NK-92 (cell line): Measurements from ENCODE around the gene PRAMEF7.
"Not testable (repeated sequence)": the region's sequence is repeated elsewhere in the genome, so short reads cannot be mapped to it uniquely, and the experiment has no call there.

Source experiments
- DNase-seq: peaks from one replicate; lab custom pipeline; 2025; ENCODE audit not compliant: unreplicated experiment; lab: John Stamatoyannopoulos, UW

Gene PRAMEF7

GRCh38 chr1:12916310-12916709 is at the start of gene PRAMEF7:
PRAMEF7 (plus strand) TSS chr1:12916610; CDS start chr1:12917693, 1,083 bp downstream.
- not testable (repeated sequence) for DNase-seq

GRCh38 chr1:12878453-12878852 is 38.0 kb upstream of the PRAMEF7 start:
- not testable (repeated sequence) for DNase-seq

DNA sequence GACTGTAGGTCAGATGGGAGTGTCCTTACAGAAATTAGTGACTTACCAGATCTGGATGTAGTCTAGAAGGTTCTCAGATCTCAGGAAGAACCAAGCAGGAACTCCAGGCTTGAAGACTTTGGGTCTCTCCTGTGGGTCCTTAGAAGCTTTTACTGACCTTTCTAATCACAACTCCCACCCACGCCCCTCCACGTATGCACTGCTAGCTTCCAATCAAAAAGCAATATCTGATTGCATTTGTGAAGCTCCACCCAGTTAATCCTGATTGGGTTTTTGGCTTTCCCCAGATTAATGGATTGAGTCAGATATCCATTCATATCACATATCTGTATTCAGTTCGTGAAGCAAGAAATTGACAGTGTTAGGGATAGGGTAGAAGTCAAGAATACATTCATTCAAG is 30.3 kb upstream of the PRAMEF7 start, which contains the start of gene PRAMEF4:
Gene PRAMEF4 (minus strand): TSS at position 101 of the 400 bp plus-strand sequence. CDS start 2,807 bp downstream, outside the sequence.
- not testable (repeated sequence) for DNase-seq

- not testable (repeated sequence) for DNase-seq
These were observed 18.2 kb upstream of the PRAMEF7 start, which contains the start of gene PRAMEF10 for GRCh38 chr1:12898170-12898569. PRAMEF10 (minus strand) TSS chr1:12898270; CDS start chr1:12895847, 2,423 bp downstream.

- DNase-seq, result not testable (repeated sequence)
These were observed 17.2 kb upstream of the PRAMEF7 start for GRCh38 chr1:12899186-12899585.

- not testable (repeated sequence) for DNase-seq
These were observed 12.4 kb upstream of the PRAMEF7 start for GRCh38 chr1:12903793-12904572.

GRCh38 chr1:12921749-12922148 is 5.3 kb downstream of the PRAMEF7 start:
- not testable (repeated sequence) for DNase-seq

GRCh38 chr1:12924368-12924767 is 8.0 kb downstream of the PRAMEF7 start:
- not testable (repeated sequence) for DNase-seq

DNA sequence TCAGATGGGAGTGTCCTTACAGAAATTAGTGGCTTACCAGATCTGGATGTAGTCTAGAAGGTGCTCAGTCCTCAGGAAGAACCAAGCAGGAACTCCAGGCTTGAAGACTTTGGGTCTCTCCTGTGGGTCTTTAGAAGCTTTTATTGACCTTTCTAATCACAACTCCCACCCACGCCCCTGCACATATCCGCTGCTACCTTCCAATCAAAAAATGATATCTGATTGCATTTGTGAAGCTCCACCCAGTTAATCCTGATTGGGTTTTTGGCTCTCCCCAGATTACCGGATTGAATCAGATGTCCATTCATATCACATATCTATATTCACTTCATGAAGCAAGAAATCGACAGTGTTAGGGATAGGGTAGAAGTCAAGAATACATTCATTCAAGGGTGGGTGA is 31.1 kb downstream of the PRAMEF7 start, which contains the start of gene PRAMEF6:
Gene PRAMEF6 (minus strand): TSS at position 101 of the 400 bp plus-strand sequence. CDS start 5,062 bp downstream, outside the sequence.
- not testable (repeated sequence) for DNase-seq
